HG03097 (cell line): ENCODE measurements around the gene ZNF329.

ENCODE experiments used
- ATAC-seq: cut with Tn5 transposase; IDR thresholded peaks from one replicate; pipeline ENCODE4 v1.9.1; 2021; ENCODE audit not compliant: unreplicated experiment, low FRiP score

ZNF329 gene

GRCh38 chr19:58123354-58123753, 27.2 kb downstream of the ZNF329 start:
- no peak for ATAC-seq

GRCh38 chr19:58118979-58119733, 31.4 kb downstream of the ZNF329 start:
- ATAC-seq = no peak

- ATAC-seq = no peak
Measured at GRCh38 chr19:58117841-58118575, 32.6 kb downstream of the ZNF329 start.

- no peak for ATAC-seq
Measured at GRCh38 chr19:58108546-58108817, 42.1 kb downstream of the ZNF329 start.

GRCh38 chr19:58107778-58108545, 42.6 kb downstream of the ZNF329 start:
- ATAC-seq = no peak

- ATAC-seq = no peak
Measured at GRCh38 chr19:58098682-58098998, 51.9 kb downstream of the ZNF329 start.

- ATAC-seq = no peak
Measured at GRCh38 chr19:58097781-58098681, 52.6 kb downstream of the ZNF329 start, which contains the start of gene ZSCAN18. ZSCAN18 (minus strand) TSS chr19:58098231; CDS start chr19:58090267, 7,964 bp downstream.

- no peak for ATAC-seq
Measured at GRCh38 chr19:58097349-58097748, 53.2 kb downstream of the ZNF329 start.

GRCh38 chr19:58096884-58097283, 53.7 kb downstream of the ZNF329 start:
- ATAC-seq = no peak

- no peak for ATAC-seq
Measured at GRCh38 chr19:58095328-58095727, 55.3 kb downstream of the ZNF329 start.

GRCh38 chr19:58093071-58093470, 57.5 kb downstream of the ZNF329 start:
- ATAC-seq = no peak

- no peak for ATAC-seq
Measured at GRCh38 chr19:58091251-58091995, 59.2 kb downstream of the ZNF329 start.

GRCh38 chr19:58089846-58090245, 60.7 kb downstream of the ZNF329 start:
- ATAC-seq = no peak

- ATAC-seq = no peak
Measured at GRCh38 chr19:58088521-58089052, 62.0 kb downstream of the ZNF329 start.

GRCh38 chr19:58086825-58087710, 63.5 kb downstream of the ZNF329 start:
- ATAC-seq = no peak

GRCh38 chr19:58085348-58085875, 65.2 kb downstream of the ZNF329 start:
- ATAC-seq = no peak

- no peak for ATAC-seq
Measured at GRCh38 chr19:58084596-58085347, 65.8 kb downstream of the ZNF329 start.

GRCh38 chr19:58083021-58083420, 67.6 kb downstream of the ZNF329 start:
- ATAC-seq = no peak
